Measurements from ENCODE around the gene GAN.

DNA sequence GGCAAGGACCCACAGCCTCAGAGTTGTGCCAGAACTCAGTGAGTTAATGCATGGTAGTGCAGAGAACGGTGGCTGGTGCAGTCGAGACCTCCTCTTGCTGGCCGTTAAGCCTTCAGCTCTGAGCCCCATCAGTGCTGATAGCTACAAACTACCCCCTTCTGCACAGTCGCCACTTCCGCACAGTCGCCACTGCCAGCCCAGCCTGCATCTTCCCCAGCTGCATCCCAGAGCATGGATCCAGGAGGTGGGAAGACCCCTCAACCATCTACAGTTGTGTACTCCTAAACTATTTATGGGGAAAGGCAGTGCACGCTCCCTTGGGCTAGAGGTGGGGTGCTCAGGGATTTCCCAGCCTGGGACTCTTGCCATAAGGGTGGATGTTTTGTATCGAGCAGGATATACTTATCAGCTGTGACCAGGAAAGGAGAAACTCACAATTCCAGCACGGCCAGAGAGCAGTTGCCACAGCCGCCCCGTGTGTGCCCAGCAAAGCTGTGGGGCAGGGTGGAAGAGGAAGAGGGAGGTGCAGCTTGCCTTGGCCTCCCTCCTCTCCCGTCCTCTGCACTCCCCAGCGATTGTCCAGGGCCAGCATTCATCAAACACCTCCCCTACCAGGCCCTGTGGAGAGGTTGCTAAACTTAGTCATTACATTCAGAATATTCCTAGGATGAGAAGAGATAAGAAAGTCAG, 80.3 kb downstream of the GAN start:
- TF ChIP-seq, protein P1, sequence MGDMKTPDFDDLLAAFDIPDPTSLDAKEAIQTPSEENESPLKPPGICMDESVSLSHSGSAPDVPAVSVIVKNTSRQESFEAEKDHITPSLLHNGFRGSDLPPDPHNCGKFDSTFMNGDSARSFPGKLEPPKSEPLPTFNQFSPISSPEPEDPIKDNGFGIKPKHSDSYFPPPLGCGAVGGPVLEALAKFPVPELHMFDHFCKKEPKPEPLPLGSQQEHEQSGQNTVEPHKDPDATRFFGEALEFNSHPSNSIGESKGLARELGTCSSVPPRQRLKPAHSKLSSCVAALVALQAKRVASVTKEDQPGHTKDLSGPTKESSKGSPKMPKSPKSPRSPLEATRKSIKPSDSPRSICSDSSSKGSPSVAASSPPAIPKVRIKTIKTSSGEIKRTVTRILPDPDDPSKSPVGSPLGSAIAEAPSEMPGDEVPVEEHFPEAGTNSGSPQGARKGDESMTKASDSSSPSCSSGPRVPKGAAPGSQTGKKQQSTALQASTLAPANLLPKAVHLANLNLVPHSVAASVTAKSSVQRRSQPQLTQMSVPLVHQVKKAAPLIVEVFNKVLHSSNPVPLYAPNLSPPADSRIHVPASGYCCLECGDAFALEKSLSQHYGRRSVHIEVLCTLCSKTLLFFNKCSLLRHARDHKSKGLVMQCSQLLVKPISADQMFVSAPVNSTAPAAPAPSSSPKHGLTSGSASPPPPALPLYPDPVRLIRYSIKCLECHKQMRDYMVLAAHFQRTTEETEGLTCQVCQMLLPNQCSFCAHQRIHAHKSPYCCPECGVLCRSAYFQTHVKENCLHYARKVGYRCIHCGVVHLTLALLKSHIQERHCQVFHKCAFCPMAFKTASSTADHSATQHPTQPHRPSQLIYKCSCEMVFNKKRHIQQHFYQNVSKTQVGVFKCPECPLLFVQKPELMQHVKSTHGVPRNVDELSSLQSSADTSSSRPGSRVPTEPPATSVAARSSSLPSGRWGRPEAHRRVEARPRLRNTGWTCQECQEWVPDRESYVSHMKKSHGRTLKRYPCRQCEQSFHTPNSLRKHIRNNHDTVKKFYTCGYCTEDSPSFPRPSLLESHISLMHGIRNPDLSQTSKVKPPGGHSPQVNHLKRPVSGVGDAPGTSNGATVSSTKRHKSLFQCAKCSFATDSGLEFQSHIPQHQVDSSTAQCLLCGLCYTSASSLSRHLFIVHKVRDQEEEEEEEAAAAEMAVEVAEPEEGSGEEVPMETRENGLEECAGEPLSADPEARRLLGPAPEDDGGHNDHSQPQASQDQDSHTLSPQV (IDR thresholded peaks at IDR 0.05) = no peak
- TF ChIP-seq EP300 (IDR thresholded peaks at IDR 0.05; ENCODE audit: borderline replicate concordance in 1 of 2, control insufficient read depth in 1 of 2, low read depth in 2 of 2, low read length in 2 of 2) = no peak
- no peak for TF ChIP-seq NBN (IDR thresholded peaks at IDR 0.05)
- TF ChIP-seq WRNIP1 (IDR thresholded peaks at IDR 0.05; ENCODE audit: borderline replicate concordance, low read depth, low read length) = no peak
- no peak for TF ChIP-seq CTCF (IDR thresholded peaks at IDR 0.05 in 2 of 3, conservative IDR thresholded peaks at IDR 0.05 in 1 of 3; ENCODE audit: control insufficient read depth in 2 of 3, extremely low read depth in 1 of 3, insufficient read depth in 1 of 3, low read depth in 3 of 3, low read length in 3 of 3)
- no peak for TF ChIP-seq MYC (IDR thresholded peaks at IDR 0.05; ENCODE audit: insufficient read depth, insufficient read length, insufficient replicate concordance, low read length, severe bottlenecking)
- TF ChIP-seq EZH2 (IDR thresholded peaks at IDR 0.05; ENCODE audit: borderline replicate concordance, control insufficient read depth, low read depth, low read length) = no peak
- TF ChIP-seq POLR2AphosphoS5 (IDR thresholded peaks at IDR 0.05; ENCODE audit: low read length) = no peak
